Activated CD4-positive, alpha-beta T cell treated with anti-CD3 and anti-CD28 coated beads, Interleukin-2, amount 50 U/mL, for 48 hours (primary cell): ENCODE data around the gene ALDH1L2.

ENCODE experiments used
- DNase-seq, 2 experiments: peaks; one replicate each; pipeline ENCODE4 v3.0.0-alpha.2; 2020

ALDH1L2 gene

GRCh38 chr12:105083031-105083430 is 1.2 kb downstream of the ALDH1L2 start:
- DNase-seq: no peak

- no peak for DNase-seq
Measured at GRCh38 chr12:105078712-105079570, 5.3 kb downstream of the ALDH1L2 start.

DNA sequence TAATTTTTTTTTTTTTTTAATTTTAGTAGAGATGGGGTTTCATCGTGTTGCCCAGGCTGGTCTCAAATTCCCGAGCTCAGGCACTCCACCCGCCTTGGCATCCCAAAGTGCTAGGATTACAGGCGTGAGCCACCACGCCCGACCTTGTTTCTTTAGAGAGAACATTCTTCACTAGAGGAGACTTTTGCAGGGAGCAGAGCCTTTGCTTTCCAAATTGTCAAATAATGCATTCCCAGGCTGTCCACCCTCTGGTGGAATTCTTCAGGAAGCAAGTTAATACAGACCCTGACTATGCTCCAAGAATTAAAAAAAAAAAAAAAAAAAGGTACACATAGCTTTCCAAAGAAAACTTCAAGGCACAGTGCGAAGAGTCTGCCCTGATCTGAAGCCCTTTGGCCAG is 6.8 kb downstream of the ALDH1L2 start:
- no peak for DNase-seq

GRCh38 chr12:105076913-105077312 is 7.3 kb downstream of the ALDH1L2 start:
- DNase-seq: no peak

DNA sequence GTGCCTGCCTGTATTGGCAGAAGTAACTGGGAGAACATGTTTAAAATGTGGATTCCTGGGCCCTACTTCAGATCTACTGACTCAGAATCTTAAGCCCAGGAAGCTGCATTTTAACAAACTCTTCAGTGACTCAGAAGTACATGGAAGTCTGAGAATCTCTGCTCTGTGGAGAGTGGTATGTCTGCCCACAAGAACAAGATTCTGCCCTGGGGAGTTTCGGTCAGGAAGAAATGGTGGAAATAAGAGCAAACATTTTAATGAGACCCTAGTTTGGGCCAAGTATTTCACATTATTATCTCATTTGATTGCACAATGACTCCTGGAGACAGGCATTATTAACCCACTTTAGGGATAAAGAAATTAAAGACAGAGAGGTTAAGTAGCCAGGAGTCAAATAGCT is 8.2 kb downstream of the ALDH1L2 start:
- no peak for DNase-seq

DNA sequence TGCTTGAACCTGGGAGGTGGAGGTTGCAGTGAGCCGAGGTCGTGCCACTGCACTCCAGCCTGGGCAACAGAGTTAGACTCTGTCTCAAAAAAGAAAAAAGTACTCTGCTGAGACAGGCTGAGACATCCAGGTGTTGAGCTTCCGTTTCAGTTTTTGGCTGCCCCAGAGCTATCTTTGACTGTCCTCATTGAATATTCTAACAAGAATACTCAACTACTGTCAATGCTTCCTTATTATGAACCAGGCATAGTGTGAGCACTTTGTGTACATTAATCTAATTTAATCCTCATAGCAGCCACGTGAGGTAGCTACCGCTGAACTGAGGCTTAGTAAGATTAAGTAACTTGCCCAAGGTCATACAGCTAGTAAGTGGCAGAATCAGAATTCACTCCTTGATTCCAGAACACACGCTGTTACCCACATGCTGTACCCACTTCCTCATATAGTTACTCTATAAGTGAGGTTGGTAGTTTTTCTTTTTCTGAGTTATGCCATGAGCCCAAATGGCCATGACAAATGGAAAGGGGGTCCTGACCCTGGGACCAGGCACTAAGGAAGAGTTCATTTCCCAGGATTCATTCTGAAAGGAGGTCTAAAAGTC is 11.3 kb downstream of the ALDH1L2 start:
- DNase-seq: no peak

- DNase-seq: no peak
Measured at GRCh38 chr12:105071981-105072380, 12.3 kb downstream of the ALDH1L2 start.

DNA sequence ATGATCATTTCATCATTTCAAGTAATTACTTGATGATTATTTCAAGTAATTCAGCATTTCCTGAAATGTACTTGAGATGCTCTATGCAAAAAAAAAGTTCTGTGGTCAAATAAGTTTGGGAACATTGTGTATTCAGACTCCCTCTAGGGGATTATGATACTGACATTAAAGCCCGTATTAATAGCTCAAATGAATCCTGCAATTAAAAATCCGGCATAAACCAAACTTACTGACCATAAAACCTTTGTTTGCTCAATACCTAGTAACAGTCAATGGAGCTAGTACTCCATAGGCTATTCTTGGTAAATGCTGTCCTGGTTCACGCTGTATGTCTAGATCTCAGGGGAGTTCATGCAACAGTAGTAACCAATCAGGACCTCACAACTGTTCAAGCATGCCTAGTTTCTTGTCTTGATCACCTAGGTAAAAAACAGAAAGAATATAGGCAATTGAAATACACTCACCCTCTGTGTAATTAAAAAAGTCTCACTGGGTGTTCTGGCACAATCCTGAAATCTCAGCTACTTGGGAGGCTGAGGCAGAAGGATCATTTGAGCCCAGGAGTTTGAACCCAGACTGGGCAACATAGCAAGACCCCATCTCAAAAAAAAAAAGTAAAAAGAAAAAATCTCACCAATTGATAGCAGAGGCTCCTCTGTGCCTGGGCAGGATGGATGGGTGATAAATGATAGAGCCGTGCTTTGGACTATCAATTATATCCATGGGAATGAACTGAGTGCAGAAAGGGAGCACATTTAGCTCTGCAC is 14.1 kb downstream of the ALDH1L2 start:
- no peak for DNase-seq

GRCh38 chr12:105067511-105068031 is 16.7 kb downstream of the ALDH1L2 start:
- DNase-seq: no peak

DNA sequence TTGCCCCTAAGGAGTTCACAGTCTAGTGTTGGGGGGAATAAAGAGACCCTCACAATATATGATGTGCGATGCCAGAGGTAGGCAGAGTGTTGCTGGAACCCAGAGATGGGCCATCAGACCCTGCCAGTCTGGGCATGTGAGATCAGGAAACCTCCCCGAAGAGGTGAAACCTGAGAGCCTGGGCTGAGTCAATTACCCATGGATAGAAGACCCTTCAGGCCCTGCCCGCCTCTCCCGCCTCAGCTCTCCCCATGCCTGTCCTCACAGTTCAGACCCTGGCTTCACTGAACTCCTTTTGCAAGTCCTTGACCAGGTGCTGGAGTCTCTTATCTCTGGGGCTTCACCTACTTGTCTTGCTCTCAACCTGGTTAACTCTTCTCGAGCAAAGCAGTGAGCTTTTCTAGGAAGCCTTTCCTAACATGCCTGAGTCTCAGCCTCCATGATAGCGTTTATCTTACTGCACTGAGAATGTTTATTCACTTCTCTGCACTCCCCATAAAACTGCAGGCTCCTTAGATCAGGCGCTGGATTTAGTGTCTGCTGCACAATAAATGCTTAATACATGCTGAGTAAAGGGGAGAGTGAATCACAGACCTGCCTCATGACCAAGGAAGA is 19.6 kb downstream of the ALDH1L2 start:
- no peak for DNase-seq

GRCh38 chr12:105060715-105061378 is 23.4 kb downstream of the ALDH1L2 start:
- DNase-seq: no peak

DNA sequence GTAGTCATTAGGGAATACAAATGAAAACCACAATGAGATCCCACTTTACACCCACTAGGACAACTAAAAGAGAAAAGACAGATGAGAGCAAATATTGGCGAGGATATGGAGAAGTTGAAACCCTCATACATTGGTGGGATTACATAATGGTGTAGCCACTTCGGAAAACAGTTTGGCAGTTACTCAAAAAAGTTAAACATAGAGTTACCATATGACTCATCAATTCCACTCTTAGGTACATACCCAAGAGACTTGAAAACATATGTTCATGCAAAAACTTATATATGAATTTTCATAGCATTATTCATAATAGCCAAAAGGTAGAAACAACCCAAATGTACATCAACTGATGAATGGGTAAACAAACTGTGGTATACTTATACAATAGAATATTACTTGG is 27.1 kb downstream of the ALDH1L2 start:
- DNase-seq: no peak

- DNase-seq: peak; percentile 78 to 83
Measured at GRCh38 chr12:105053116-105053572, 31.1 kb downstream of the ALDH1L2 start.

- no peak for DNase-seq
Measured at GRCh38 chr12:105051981-105052380, 32.3 kb downstream of the ALDH1L2 start.

- DNase-seq: no peak
Measured at GRCh38 chr12:105048315-105048714, 35.9 kb downstream of the ALDH1L2 start.

- no peak for DNase-seq
Measured at GRCh38 chr12:105047308-105047707, 37.0 kb downstream of the ALDH1L2 start.

- DNase-seq: no peak
Measured at GRCh38 chr12:105041186-105041585, 43.1 kb downstream of the ALDH1L2 start.

- DNase-seq: no peak
Measured at GRCh38 chr12:105040476-105040875, 43.8 kb downstream of the ALDH1L2 start.

GRCh38 chr12:105036937-105037649 is 47.2 kb downstream of the ALDH1L2 start:
- DNase-seq: no peak

DNA sequence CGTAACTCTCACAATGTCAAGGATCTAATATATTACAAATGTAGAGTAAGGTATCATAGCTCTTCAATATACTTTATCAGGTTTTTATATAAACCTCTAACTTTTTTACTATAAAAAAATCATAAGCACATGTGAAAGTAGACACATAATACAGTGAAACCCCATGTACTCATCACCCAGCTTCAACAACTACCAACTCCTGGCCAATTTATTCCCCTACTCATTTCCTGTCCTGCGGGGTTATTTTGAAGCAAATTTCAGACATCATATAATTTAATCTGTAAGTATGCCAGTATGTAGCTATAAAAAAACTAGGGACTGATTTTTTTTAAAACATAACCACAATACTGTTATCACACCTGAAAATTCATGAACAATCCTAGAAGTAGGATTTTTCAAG is 50.4 kb downstream of the ALDH1L2 start:
- no peak for DNase-seq

GRCh38 chr12:105032703-105033357 is 51.4 kb downstream of the ALDH1L2 start:
- no peak for DNase-seq
